Stimulated activated CD8-positive, alpha-beta memory T cell treated with anti-CD3 and anti-CD28 coated beads, Interleukin-4, amount 100 ng/mL, for 48 hours (primary cell): ENCODE results near the gene DPH7.
"Not testable (repeated sequence)": the region's sequence is repeated elsewhere in the genome, so short reads cannot be mapped to it uniquely, and the experiment has no call there.

ENCODE experiments used
- DNase-seq: peaks from one replicate; pipeline ENCODE4 v3.0.0-alpha.2; 2020

Gene DPH7

GRCh38 chr9:137578518-137579258 is at the start of gene DPH7:
Gene DPH7, minus strand, starts transcription at chr9:137578925. Its CDS starts 148 bp downstream, at chr9:137578777.
- peak; percentile 99 for DNase-seq

- not testable (repeated sequence) for DNase-seq
Measured at GRCh38 chr9:137627406-137627805, 48.7 kb upstream of the DPH7 start.

- no peak for DNase-seq
Measured at GRCh38 chr9:137626464-137626863, 47.7 kb upstream of the DPH7 start.

- DNase-seq, result not testable (repeated sequence)
Measured at GRCh38 chr9:137622211-137622610, 43.5 kb upstream of the DPH7 start.

GRCh38 chr9:137621131-137621757 is 42.5 kb upstream of the DPH7 start:
- DNase-seq, result no peak

- no peak for DNase-seq
Measured at GRCh38 chr9:137620581-137620980, 41.9 kb upstream of the DPH7 start.

GRCh38 chr9:137620048-137620405 is 41.3 kb upstream of the DPH7 start:
- no peak for DNase-seq

- peak; percentile 59 for DNase-seq
Measured at GRCh38 chr9:137619240-137620047, 40.7 kb upstream of the DPH7 start.

- DNase-seq, result peak; percentile 92
Measured at GRCh38 chr9:137618105-137619067, 39.7 kb upstream of the DPH7 start, which contains the start of gene EHMT1. Gene EHMT1, plus strand, starts transcription at chr9:137619005. Its CDS starts 24 bp downstream, at chr9:137619029.

GRCh38 chr9:137615387-137615871 is 36.7 kb upstream of the DPH7 start:
- no peak for DNase-seq

- no peak for DNase-seq
Measured at GRCh38 chr9:137614631-137615386, 36.1 kb upstream of the DPH7 start.

GRCh38 chr9:137613738-137614523 is 35.2 kb upstream of the DPH7 start:
- no peak for DNase-seq

- DNase-seq, result no peak
Measured at GRCh38 chr9:137613259-137613658, 34.5 kb upstream of the DPH7 start.

GRCh38 chr9:137612741-137613142 is 34.0 kb upstream of the DPH7 start:
- DNase-seq, result no peak

- peak; percentile 61 for DNase-seq
Measured at GRCh38 chr9:137611623-137612609, 33.2 kb upstream of the DPH7 start.

GRCh38 chr9:137610944-137611343 is 32.2 kb upstream of the DPH7 start:
- no peak for DNase-seq

- DNase-seq, result no peak
Measured at GRCh38 chr9:137607141-137607857, 28.6 kb upstream of the DPH7 start.

- DNase-seq, result no peak
Measured at GRCh38 chr9:137606734-137607138, 28.0 kb upstream of the DPH7 start.
